Measurements from ENCODE around the gene RNF207. TPM values are rescaled to one million over a fixed set of nuclear protein-coding genes. Genes with fewer than 3 reads are reported as not detected.

Gene RNF207
- total and polyA plus RNA-seq, 2 of the 13 experiments (the other 11 are each of a cell fraction or from before 2014, with no cell fraction given) = 9.8 to 15.9 TPM

DNA sequence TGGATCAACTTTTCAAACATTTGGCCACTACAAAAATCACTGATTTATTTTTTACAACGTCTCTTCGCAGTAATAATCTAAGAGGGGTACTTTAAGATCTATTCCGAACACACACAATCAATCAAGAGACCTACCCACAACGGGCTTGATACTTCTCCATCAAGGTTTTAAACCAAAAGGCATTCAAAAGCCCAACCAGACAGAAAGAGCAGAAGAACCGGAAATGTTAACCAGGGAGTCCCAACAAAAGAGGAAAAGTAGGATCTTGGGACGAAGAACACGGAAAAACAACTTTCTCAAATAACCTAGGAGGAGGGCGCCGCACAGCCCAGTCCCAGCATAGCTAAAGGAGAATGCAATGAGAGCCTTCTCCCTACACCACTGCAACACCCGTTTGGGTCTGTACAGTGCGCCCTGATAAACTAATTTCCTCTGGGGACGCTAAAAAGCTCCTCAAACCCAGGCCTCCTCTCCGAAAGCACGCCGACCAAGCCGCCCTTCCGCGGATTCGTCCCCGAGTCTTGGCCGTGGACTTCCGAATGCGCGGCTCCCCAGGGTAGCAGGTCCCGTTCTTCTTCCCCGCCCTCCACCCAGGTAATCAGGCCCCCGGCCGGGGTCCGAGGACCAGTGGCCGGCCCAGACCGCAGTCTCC lies 7.1 kb upstream of the RNF207 start (continued):
- TF ChIP-seq, protein P1, sequence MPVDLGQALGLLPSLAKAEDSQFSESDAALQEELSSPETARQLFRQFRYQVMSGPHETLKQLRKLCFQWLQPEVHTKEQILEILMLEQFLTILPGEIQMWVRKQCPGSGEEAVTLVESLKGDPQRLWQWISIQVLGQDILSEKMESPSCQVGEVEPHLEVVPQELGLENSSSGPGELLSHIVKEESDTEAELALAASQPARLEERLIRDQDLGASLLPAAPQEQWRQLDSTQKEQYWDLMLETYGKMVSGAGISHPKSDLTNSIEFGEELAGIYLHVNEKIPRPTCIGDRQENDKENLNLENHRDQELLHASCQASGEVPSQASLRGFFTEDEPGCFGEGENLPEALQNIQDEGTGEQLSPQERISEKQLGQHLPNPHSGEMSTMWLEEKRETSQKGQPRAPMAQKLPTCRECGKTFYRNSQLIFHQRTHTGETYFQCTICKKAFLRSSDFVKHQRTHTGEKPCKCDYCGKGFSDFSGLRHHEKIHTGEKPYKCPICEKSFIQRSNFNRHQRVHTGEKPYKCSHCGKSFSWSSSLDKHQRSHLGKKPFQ (CRISPR knock-in tag; IDR thresholded peaks at IDR 0.05; ENCODE audit: insufficient replicate concordance) = peak; percentile 40
- TF ChIP-seq ZNF879 (CRISPR knock-in tag; IDR thresholded peaks at IDR 0.05) (no peak), SUZ12 (IDR thresholded peaks at IDR 0.05; ENCODE audit: low read depth, low read length) (no peak), BORCS8-MEF2B (CRISPR knock-in tag; IDR thresholded peaks at IDR 0.05) (no peak), NAIF1 (CRISPR knock-in tag; IDR thresholded peaks at IDR 0.05; ENCODE audit: borderline replicate concordance) (no peak), ZNF3 (CRISPR knock-in tag; IDR thresholded peaks at IDR 0.05) (no peak), ELF4 (CRISPR knock-in tag; IDR thresholded peaks at IDR 0.05; ENCODE audit: borderline replicate concordance) (no peak), ZNF234 (CRISPR knock-in tag; conservative IDR thresholded peaks at IDR 0.05) (peak; percentile 86; the same call in 1 of the 2 replicates), ZNF678 (CRISPR knock-in tag; IDR thresholded peaks at IDR 0.05) (no peak), SP4 (CRISPR knock-in tag; IDR thresholded peaks at IDR 0.05) (no peak), IRF2 (CRISPR knock-in tag; IDR thresholded peaks at IDR 0.05) (no peak), CHCHD3 (CRISPR knock-in tag; IDR thresholded peaks at IDR 0.05) (no peak), ZNF777 (CRISPR knock-in tag; IDR thresholded peaks at IDR 0.05) (no peak), IKZF1 (IDR thresholded peaks at IDR 0.05) (no peak), ZFP41 (CRISPR knock-in tag; IDR thresholded peaks at IDR 0.05; ENCODE audit: borderline replicate concordance) (no peak), NPAS2 (CRISPR knock-in tag; IDR thresholded peaks at IDR 0.05; ENCODE audit: borderline replicate concordance) (no peak), MAFG (CRISPR knock-in tag; IDR thresholded peaks at IDR 0.05) (0 out of 2 replicates have a peak, but pooled peaks have one; percentile 53), SALL1 (CRISPR knock-in tag; IDR thresholded peaks at IDR 0.05) (no peak), MZF1 (CRISPR knock-in tag; IDR thresholded peaks at IDR 0.05; ENCODE audit: borderline replicate concordance) (no peak), FOSL2 (CRISPR knock-in tag; IDR thresholded peaks at IDR 0.05) (no peak), CENPT (CRISPR knock-in tag; IDR thresholded peaks at IDR 0.05; ENCODE audit: low read depth) (no peak)
- TF ChIP-seq, protein P2, sequence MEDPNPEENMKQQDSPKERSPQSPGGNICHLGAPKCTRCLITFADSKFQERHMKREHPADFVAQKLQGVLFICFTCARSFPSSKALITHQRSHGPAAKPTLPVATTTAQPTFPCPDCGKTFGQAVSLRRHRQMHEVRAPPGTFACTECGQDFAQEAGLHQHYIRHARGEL (CRISPR knock-in tag; IDR thresholded peaks at IDR 0.05) = no peak
- TF ChIP-seq, protein P3, sequence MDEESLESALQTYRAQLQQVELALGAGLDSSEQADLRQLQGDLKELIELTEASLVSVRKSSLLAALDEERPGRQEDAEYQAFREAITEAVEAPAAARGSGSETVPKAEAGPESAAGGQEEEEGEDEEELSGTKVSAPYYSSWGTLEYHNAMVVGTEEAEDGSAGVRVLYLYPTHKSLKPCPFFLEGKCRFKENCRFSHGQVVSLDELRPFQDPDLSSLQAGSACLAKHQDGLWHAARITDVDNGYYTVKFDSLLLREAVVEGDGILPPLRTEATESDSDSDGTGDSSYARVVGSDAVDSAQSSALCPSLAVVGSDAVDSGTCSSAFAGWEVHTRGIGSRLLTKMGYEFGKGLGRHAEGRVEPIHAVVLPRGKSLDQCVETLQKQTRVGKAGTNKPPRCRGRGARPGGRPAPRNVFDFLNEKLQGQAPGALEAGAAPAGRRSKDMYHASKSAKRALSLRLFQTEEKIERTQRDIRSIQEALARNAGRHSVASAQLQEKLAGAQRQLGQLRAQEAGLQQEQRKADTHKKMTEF (CRISPR knock-in tag; IDR thresholded peaks at IDR 0.05) = no peak
- TF ChIP-seq, protein P4, sequence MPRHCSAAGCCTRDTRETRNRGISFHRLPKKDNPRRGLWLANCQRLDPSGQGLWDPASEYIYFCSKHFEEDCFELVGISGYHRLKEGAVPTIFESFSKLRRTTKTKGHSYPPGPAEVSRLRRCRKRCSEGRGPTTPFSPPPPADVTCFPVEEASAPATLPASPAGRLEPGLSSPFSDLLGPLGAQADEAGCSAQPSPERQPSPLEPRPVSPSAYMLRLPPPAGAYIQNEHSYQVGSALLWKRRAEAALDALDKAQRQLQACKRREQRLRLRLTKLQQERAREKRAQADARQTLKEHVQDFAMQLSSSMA (CRISPR knock-in tag; IDR thresholded peaks at IDR 0.05) = no peak
- TF ChIP-seq, protein P5, sequence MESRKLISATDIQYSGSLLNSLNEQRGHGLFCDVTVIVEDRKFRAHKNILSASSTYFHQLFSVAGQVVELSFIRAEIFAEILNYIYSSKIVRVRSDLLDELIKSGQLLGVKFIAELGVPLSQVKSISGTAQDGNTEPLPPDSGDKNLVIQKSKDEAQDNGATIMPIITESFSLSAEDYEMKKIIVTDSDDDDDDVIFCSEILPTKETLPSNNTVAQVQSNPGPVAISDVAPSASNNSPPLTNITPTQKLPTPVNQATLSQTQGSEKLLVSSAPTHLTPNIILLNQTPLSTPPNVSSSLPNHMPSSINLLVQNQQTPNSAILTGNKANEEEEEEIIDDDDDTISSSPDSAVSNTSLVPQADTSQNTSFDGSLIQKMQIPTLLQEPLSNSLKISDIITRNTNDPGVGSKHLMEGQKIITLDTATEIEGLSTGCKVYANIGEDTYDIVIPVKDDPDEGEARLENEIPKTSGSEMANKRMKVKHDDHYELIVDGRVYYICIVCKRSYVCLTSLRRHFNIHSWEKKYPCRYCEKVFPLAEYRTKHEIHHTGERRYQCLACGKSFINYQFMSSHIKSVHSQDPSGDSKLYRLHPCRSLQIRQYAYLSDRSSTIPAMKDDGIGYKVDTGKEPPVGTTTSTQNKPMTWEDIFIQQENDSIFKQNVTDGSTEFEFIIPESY (CRISPR knock-in tag; IDR thresholded peaks at IDR 0.05) = no peak
